HG03064 (cell line): ENCODE results near the gene MLKL.
"Not testable (repeated sequence)": the region's sequence is repeated elsewhere in the genome, so short reads cannot be mapped to it uniquely, and the experiment has no call there.

Source experiments
- ATAC-seq: cut with Tn5 transposase; IDR thresholded peaks from one replicate; pipeline ENCODE4 v1.9.1; 2021; ENCODE audit warnings: low read depth; ENCODE audit not compliant: unreplicated experiment

MLKL gene

GRCh38 chr16:74657870-74658642 lies 42.6 kb downstream of the MLKL start:
- no peak for ATAC-seq

GRCh38 chr16:74654536-74655050 lies 46.1 kb downstream of the MLKL start:
- ATAC-seq: no peak

- ATAC-seq: not testable (repeated sequence)
Observed at GRCh38 chr16:74652883-74653282, 47.8 kb downstream of the MLKL start.

- ATAC-seq: no peak
Observed at GRCh38 chr16:74652249-74652648, 48.4 kb downstream of the MLKL start.

- no peak for ATAC-seq
Observed at GRCh38 chr16:74651841-74652240, 48.8 kb downstream of the MLKL start.

GRCh38 chr16:74650966-74651567 lies 49.6 kb downstream of the MLKL start:
- no peak for ATAC-seq

GRCh38 chr16:74649839-74650504 lies 50.7 kb downstream of the MLKL start:
- no peak for ATAC-seq

GRCh38 chr16:74641969-74642368 lies 58.7 kb downstream of the MLKL start:
- ATAC-seq: no peak

- ATAC-seq: no peak
Observed at GRCh38 chr16:74637742-74638453, 62.8 kb downstream of the MLKL start.

GRCh38 chr16:74635303-74635702 lies 65.4 kb downstream of the MLKL start:
- ATAC-seq: no peak

GRCh38 chr16:74633686-74634085 lies 67.0 kb downstream of the MLKL start:
- no peak for ATAC-seq

- ATAC-seq: no peak
Observed at GRCh38 chr16:74627506-74628220, 73.0 kb downstream of the MLKL start.

GRCh38 chr16:74626741-74627416 lies 73.8 kb downstream of the MLKL start:
- ATAC-seq: no peak

GRCh38 chr16:74625500-74626350 lies 74.9 kb downstream of the MLKL start:
- ATAC-seq: no peak

- no peak for ATAC-seq
Observed at GRCh38 chr16:74623839-74624235, 76.8 kb downstream of the MLKL start.

GRCh38 chr16:74623214-74623838 lies 77.3 kb downstream of the MLKL start:
- ATAC-seq: no peak

GRCh38 chr16:74622005-74622404 lies 78.7 kb downstream of the MLKL start:
- ATAC-seq: no peak
